CD4-positive, alpha-beta T cell (primary cell): ENCODE results near the gene BCAT1. TPM values are rescaled to one million over a fixed set of nuclear protein-coding genes. Genes with fewer than 3 reads are reported as not detected.

Source experiments
- ATAC-seq: fragments of 200-7000 bp; cut with Tn5 transposase; one replicate; pipeline ENCODE4 v1.10.0; 2022; ENCODE audit warnings: mild to moderate bottlenecking; ENCODE audit not compliant: poor library complexity
- CTCF ChIA-PET: fragments of 350-600 bp; sonication (Branson Sonifier 250); formaldehyde crosslinking; loops from one replicate; lab custom pipeline; 2021; ENCODE audit warnings: antibody characterized with exemption, inconsistent platforms; lab: Charles Lee
- POLR2A ChIA-PET: fragments of 350-600 bp; sonication (Branson Sonifier 250); formaldehyde crosslinking; loops from one replicate; lab custom pipeline; 2021; ENCODE audit warnings: antibody characterized with exemption, inconsistent platforms; lab: Charles Lee
- DNase-seq, 14 experiments: peaks; one replicate each; pipeline ENCODE4 v3.0.0-alpha.2; 2013 to 2020; ENCODE audit warnings: mixed read lengths in 2 of 14
- H3K27ac ChIP-seq, 2 donors: one replicate each; pipeline versions ENCODE4 v1.5.1 to v1.7.0; 2013; ENCODE audit warnings: low read length in 2 of 2, low read depth in 1 of 2, mild to moderate bottlenecking in 1 of 2
- H3K27me3 ChIP-seq, 2 experiments: 1 replicate in 1 of 2; 2 replicates in 1 of 2; pipeline versions ENCODE4 v1.6.1 to v1.7.0; 2013; ENCODE audit warnings: low read length in 2 of 2, control low read depth in 1 of 2, mild to moderate bottlenecking in 1 of 2, moderate library complexity in 1 of 2; ENCODE audit not compliant: insufficient read depth in 2 of 2, control insufficient read depth in 1 of 2
- H3K36me3 ChIP-seq: one replicate; pipeline ENCODE4 v1.6.1; 2013; ENCODE audit warnings: low read length, control low read depth; ENCODE audit not compliant: insufficient read depth
- H3K4me1 ChIP-seq: one replicate; pipeline ENCODE4 v1.6.1; 2013; ENCODE audit warnings: low read length, control low read depth; ENCODE audit not compliant: insufficient read depth
- H3K4me3 ChIP-seq: one replicate; pipeline ENCODE4 v1.5.1; 2013; ENCODE audit warnings: mild to moderate bottlenecking, low read length, moderate library complexity
- H3K9me3 ChIP-seq, 2 experiments: 1 replicate in 1 of 2; 2 replicates in 1 of 2; pipeline versions ENCODE4 v1.6.1 to v1.7.0; 2013; ENCODE audit warnings: low read length in 2 of 2, mild to moderate bottlenecking in 2 of 2, control low read depth in 1 of 2, moderate library complexity in 1 of 2; ENCODE audit not compliant: control insufficient read depth in 1 of 2, insufficient read depth in 1 of 2
- H3K27ac Mint-ChIP-seq: one replicate; pipeline ENCODE4 v1.8.0; 2020; ENCODE audit warnings: mixed read lengths
- H3K27me3 Mint-ChIP-seq: one replicate; pipeline ENCODE4 v1.8.0; 2021; ENCODE audit warnings: mixed read lengths
- H3K36me3 Mint-ChIP-seq: one replicate; pipeline ENCODE4 v1.8.0; 2021; ENCODE audit warnings: low read depth, mixed read lengths
- H3K4me1 Mint-ChIP-seq: one replicate; pipeline ENCODE4 v1.8.0; 2021; ENCODE audit warnings: low read depth, mixed read lengths
- H3K4me3 Mint-ChIP-seq: one replicate; pipeline ENCODE4 v1.8.0; 2020; ENCODE audit warnings: mild to moderate bottlenecking, mixed read lengths
- H3K9me3 Mint-ChIP-seq: one replicate; pipeline ENCODE4 v1.8.0; 2020; ENCODE audit warnings: mixed read lengths
- intact Hi-C, 2 experiments: fragments of 100-400 bp; cut with DNase I in 1 of 2; cut with micrococcal nuclease in 1 of 2; formaldehyde crosslinking; loops; one replicate each; pipeline versions ENCODE4 v1.15.1 to v1.9.0; 2023 to 2025; cut with DNase I, micrococcal nuclease
- total RNA-seq, 174 experiments: library from RNA in 2 of 174; stranded (reverse) in 2 of 174; gene quantifications; one replicate each; pipeline ENCODE4 v1.2.3 and lab custom pipeline; 2021 to 2026
- TF ChIP-seq, protein P1 (sequence below): fragments of 200-600 bp; IDR thresholded peaks from one replicate; pipeline ENCODE4 v1.8.0; 2022; ENCODE audit warnings: antibody characterized with exemption, mild to moderate bottlenecking

The BCAT1 gene
- total RNA-seq, 2 experiments from 2014 or later, result 0.34 to 0.91 TPM

- no peaks in the 10 kb centered on the region for H3K27me3 Mint-ChIP-seq
- Histone ChIP-seq H3K4me1 (no peaks in the 10 kb centered on the region), H3K27me3 (no peaks in the 10 kb centered on the region), H3K36me3 (no peaks in the 10 kb centered on the region), H3K9me3 (no peaks in the 10 kb centered on the region), H3K27ac (no peak overlapping the region), H3K4me3 (no peak overlapping the region)
- H3K4me3 Mint-ChIP-seq, result no peak overlapping the region
- ChIA-PET CTCF (no interaction called here), POLR2A (no interaction called here)
- no peak for DNase-seq
- TF ChIP-seq, protein P1, sequence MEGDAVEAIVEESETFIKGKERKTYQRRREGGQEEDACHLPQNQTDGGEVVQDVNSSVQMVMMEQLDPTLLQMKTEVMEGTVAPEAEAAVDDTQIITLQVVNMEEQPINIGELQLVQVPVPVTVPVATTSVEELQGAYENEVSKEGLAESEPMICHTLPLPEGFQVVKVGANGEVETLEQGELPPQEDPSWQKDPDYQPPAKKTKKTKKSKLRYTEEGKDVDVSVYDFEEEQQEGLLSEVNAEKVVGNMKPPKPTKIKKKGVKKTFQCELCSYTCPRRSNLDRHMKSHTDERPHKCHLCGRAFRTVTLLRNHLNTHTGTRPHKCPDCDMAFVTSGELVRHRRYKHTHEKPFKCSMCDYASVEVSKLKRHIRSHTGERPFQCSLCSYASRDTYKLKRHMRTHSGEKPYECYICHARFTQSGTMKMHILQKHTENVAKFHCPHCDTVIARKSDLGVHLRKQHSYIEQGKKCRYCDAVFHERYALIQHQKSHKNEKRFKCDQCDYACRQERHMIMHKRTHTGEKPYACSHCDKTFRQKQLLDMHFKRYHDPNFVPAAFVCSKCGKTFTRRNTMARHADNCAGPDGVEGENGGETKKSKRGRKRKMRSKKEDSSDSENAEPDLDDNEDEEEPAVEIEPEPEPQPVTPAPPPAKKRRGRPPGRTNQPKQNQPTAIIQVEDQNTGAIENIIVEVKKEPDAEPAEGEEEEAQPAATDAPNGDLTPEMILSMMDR, result no peak
- no peaks in the 10 kb centered on the region for H3K36me3 Mint-ChIP-seq
- intact Hi-C loops, result loop anchor here in 1 of 2 experiments (1.0 to 5.0 kb wide), 2 partner anchors 59 to 137 kb away; a partner anchor contains a TSS
- no peaks in the 10 kb centered on the region for H3K9me3 Mint-ChIP-seq
- ATAC-seq, result no peak
- H3K27ac Mint-ChIP-seq, result no peak overlapping the region
- H3K4me1 Mint-ChIP-seq, result peaks cover 15% of the 10 kb centered on the region
Observed at GRCh38 chr12:24993793-24994192, 44.9 kb upstream of the BCAT1 start.

GRCh38 chr12:24991209-24992049, 42.5 kb upstream of the BCAT1 start:
- Histone ChIP-seq H3K4me1 (no peaks in the 10 kb centered on the region), H3K27me3 (no peaks in the 10 kb centered on the region), H3K27ac (no peak overlapping the region), H3K9me3 (no peaks in the 10 kb centered on the region), H3K4me3 (no peak overlapping the region), H3K36me3 (no peaks in the 10 kb centered on the region)
- CTCF ChIA-PET, result interaction anchor here (0.8 to 1.7 kb wide), 3 partner anchors 133 to 164 kb away, joined by 3 to 7 read pairs (median 6); no protein-coding TSS in a partner anchor
- Mint-ChIP-seq H3K36me3 (no peaks in the 10 kb centered on the region), H3K4me3 (no peak overlapping the region), H3K27ac (no peak overlapping the region), H3K4me1 (no peaks in the 10 kb centered on the region), H3K9me3 (no peaks in the 10 kb centered on the region), H3K27me3 (no peaks in the 10 kb centered on the region)
- DNase-seq (peak in 6 of 14 experiments; percentile 1 to 82 (median 42)), ATAC-seq (peak; percentile 97)
- TF ChIP-seq, protein P1, result peak; percentile 67
- intact Hi-C loops, result loop anchor here (1.0 to 5.0 kb wide), 5 partner anchors 61 to 397 kb away; a partner anchor contains a TSS
- POLR2A ChIA-PET, result interaction anchor here (1.2 to 1.9 kb wide), 3 partner anchors 60 to 138 kb away, joined by 4 to 6 read pairs (median 5); a partner anchor contains a TSS

DNA sequence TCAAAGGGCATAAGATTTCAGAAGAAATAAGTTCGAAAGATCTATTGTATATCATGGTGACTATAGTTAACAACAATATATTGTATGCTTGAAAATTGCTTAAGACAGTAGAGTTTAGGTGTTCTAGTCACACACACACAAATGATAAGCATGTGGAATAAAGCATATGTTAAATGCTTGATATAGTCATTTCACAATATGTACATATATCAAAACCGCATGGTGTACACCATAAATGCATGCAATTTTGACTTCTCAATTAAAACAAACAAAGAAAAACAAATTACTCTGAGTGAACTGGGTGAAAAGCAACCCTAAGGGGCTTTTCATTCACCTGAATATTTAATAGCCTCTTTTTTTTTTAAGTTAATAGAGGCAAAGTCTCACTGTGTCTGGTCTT, 40.3 kb upstream of the BCAT1 start:
- no peaks in the 10 kb centered on the region for H3K36me3 Mint-ChIP-seq
- ATAC-seq (no peak), DNase-seq (no peak)
- Histone ChIP-seq H3K9me3 (peaks cover 0 to 6% of the 10 kb centered on the region in 2 experiments), H3K27me3 (no peaks in the 10 kb centered on the region), H3K4me1 (no peaks in the 10 kb centered on the region), H3K27ac (no peak overlapping the region), H3K36me3 (no peaks in the 10 kb centered on the region), H3K4me3 (no peak overlapping the region)
- H3K4me1 Mint-ChIP-seq, result no peaks in the 10 kb centered on the region
- ChIA-PET POLR2A (no interaction called here), CTCF (no interaction called here)
- no peaks in the 10 kb centered on the region for H3K27me3 Mint-ChIP-seq
- no peaks in the 10 kb centered on the region for H3K9me3 Mint-ChIP-seq
- intact Hi-C loops, result no loop called here
- H3K4me3 Mint-ChIP-seq, result no peak overlapping the region
- H3K27ac Mint-ChIP-seq, result no peak overlapping the region
- TF ChIP-seq, protein P1, result no peak
